RPMI7951 (cell line): ENCODE data around the gene BLID. TPM values are rescaled to one million over a fixed set of nuclear protein-coding genes. Genes with fewer than 3 reads are reported as not detected.
A peak's percentile ranks its signal among the peaks of the same experiment; 100 is the strongest.

ENCODE experiments used
- DNase-seq: peaks from one replicate; pipeline ENCODE4 v3.0.0-alpha.2; 2012; ENCODE audit warnings: low read depth
- total RNA-seq: library from RNA; depleted of rRNA; stranded (reverse); fragments of >200 nt; shearing (Covaris generic); gene quantifications from 2 replicates; pipeline ENCODE4 v1.2.3, GENCODE V29; 2014

Gene BLID
- total RNA-seq, 1 experiment from 2014 or later, result 3.4 TPM

- DNase-seq, result peak; percentile 81
Observed at GRCh38 chr11:122140500-122140899, 24.5 kb upstream of the BLID start.

- peak; percentile 57 for DNase-seq
Observed at GRCh38 chr11:122139595-122139866, 23.5 kb upstream of the BLID start.

- peak; percentile 79 for DNase-seq
Observed at GRCh38 chr11:122138744-122139594, 23.0 kb upstream of the BLID start.

- peak; percentile 94 for DNase-seq
Observed at GRCh38 chr11:122137078-122137793, 21.2 kb upstream of the BLID start.

- DNase-seq, result no peak
Observed at GRCh38 chr11:122131126-122131525, 15.1 kb upstream of the BLID start.

GRCh38 chr11:122128146-122128545 lies 12.1 kb upstream of the BLID start:
- no peak for DNase-seq

GRCh38 chr11:122127020-122127419 lies 11.0 kb upstream of the BLID start:
- DNase-seq, result no peak

GRCh38 chr11:122126024-122126688 lies 10.1 kb upstream of the BLID start:
- no peak for DNase-seq

GRCh38 chr11:122123263-122123929 lies 7.4 kb upstream of the BLID start:
- DNase-seq, result no peak

GRCh38 chr11:122122179-122122578 lies 6.2 kb upstream of the BLID start:
- no peak for DNase-seq

GRCh38 chr11:122120096-122120495 lies 4.1 kb upstream of the BLID start:
- DNase-seq, result no peak

GRCh38 chr11:122116591-122116990 lies 576 bp upstream of the BLID start:
- DNase-seq, result peak; percentile 38

- DNase-seq, result no peak
Observed at GRCh38 chr11:122114976-122115375, 1.0 kb downstream of the BLID start.

GRCh38 chr11:122113836-122114825 lies 1.9 kb downstream of the BLID start:
- DNase-seq, result no peak

- DNase-seq, result no peak
Observed at GRCh38 chr11:122112470-122113365, 3.3 kb downstream of the BLID start.

- no peak for DNase-seq
Observed at GRCh38 chr11:122109932-122110331, 6.1 kb downstream of the BLID start.

- no peak for DNase-seq
Observed at GRCh38 chr11:122108828-122109227, 7.2 kb downstream of the BLID start.

- DNase-seq, result peak; percentile 68
Observed at GRCh38 chr11:122108192-122108799, 7.7 kb downstream of the BLID start.

- DNase-seq, result peak; percentile 28
Observed at GRCh38 chr11:122107566-122107965, 8.4 kb downstream of the BLID start.
